GM18858 (cell line): ENCODE results near the gene PSMD14.
"Not testable (repeated sequence)": the region's sequence is repeated elsewhere in the genome, so short reads cannot be mapped to it uniquely, and the experiment has no call there.

ENCODE experiments used
- ATAC-seq: cut with Tn5 transposase; IDR thresholded peaks from one replicate; pipeline ENCODE4 v1.9.1; 2021; ENCODE audit not compliant: unreplicated experiment

Gene PSMD14

DNA sequence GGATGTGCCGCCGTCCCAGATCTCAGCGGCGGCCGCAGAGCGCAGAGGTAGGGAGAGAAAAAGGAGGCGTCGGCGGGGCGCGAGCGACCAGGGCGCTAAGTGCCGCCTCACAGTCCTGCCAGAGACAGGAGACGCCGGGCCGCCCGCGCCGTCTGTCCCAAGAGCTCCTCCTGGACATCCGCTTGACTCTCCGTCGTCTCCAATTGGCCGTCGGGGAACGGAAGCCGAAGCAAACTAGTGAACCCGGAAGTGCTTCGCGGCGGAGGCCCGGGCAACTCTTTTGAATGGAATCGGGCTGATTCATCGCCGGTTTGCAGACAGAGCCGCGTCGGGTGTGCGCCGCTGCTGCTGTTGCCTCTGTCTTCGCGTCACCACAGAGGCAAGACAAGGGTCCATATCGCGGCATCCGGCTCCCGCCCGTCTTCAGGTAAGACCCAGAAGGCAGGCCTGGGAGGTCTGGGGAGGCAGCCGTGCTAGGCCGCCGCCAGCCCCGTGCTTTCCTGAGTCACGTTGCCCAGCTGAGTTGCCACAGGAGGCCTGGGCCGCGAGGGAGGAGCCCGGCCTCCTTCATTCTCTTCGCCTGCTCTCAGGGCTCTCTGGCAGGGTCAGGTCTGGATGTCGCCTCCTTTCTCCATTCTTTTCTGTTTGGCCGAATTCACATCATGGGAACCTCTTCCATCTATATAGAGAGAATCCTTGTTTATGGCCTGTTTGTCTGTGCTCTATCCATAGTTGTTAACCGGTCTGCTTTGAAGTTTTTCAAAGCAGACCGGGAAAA lies at the start of gene PSMD14:
TSS of gene PSMD14 (plus strand) at position 248 of the 778 bp plus-strand sequence. CDS start 10,401 bp downstream, outside the sequence.
- ATAC-seq: peak; percentile 91

DNA sequence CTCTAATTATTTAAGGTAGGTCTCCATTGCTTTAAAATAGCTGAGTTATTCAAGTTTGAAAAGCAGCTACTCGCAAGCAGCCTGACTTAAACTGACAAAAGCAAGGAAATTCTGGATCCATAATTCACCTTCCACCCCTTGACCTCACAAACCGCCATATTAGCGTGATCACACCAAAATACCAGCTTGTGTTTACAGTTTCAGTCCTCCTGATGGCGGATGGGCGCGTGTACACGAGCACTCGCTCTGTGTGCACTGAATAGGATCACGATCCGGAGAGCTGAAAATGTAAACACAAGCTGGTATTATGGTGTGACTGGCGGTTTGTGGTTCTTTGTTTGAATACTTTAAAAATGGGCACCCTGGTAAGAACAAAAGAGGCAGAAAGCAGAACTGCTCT lies 42.4 kb upstream of the PSMD14 start:
- ATAC-seq: no peak

DNA sequence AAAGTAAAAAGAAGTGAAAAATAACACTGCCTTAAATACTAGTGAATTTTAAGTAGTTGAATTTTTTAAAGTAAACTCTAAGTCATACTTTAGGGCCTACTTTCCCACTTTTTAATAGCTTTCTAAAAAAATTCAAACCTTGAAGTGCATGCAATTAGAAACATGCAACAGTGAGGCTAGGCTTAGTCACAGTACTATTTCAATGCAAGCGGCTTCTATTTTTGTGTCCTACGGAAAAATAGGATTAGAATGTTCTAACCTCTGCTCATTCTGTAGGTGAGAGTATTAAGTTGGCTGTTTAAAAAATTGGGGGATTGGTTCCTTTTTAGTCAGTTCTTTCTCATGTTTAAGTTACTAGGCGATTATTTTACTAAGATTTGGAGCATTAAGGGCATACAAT lies 39.1 kb upstream of the PSMD14 start:
- no peak for ATAC-seq

DNA sequence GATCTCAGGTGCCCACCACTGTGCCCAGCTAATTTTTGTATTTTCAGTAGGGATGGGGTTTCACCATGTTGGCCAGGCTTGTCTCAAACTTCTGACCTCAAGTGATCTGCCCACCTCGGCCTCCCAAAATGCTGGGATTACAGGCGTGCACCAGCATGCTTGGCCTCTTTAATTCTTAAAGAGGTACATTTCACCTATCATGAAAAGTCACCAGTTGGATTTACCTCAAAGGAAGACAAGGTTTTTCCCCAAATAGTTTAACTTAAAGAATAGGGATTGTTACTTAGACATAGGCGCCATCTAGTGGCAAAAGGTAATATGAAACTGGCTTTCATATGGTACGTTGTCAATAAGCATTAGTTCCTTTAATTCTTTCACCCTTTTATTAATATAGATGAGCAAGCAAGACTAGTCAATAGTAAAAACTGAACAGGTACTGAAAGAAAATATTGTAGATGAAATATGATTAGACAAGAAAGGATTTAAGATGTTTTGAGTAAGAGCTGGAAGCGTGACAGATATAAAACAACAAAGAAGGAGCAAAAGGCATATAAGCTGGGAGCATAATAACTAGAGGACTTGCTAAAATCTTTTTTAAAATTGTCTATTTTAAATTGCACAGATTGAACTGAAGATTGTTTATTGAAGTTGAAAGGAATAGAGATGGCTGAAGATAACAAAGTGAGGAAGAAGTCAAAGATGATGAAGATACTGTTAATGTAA lies 35.0 kb upstream of the PSMD14 start:
- peak; percentile 86 for ATAC-seq

DNA sequence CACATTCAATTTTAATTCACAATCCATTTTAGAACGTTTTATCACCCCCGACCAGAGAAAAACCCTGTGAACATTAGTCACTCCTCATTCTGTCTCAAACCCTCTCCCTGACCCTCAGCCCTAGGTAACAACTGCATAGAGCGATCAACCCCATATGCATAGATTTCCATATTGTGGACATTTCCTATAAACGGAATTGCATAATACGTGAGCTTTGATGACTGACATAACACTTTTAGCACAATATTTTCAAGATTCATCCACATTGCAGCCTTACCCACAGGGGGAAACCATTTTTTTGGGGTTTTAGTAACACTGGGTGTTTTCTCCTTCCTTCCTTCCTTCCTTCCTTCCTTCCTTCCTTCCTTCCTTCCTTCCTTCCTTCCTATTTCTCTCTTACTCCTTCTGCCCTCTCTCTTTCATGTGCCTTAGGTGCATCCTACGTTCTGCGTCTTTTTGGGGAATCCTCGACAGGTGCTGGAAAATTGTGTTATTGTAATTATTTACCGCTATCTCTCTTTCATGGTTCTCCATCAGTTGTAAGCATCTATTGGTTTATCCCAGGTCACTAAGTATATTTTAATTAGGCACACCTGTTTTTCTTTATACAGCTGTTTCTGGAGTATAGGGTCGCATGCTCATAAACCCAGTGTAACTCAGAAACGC lies 29.5 kb upstream of the PSMD14 start:
- ATAC-seq: not testable (repeated sequence)

DNA sequence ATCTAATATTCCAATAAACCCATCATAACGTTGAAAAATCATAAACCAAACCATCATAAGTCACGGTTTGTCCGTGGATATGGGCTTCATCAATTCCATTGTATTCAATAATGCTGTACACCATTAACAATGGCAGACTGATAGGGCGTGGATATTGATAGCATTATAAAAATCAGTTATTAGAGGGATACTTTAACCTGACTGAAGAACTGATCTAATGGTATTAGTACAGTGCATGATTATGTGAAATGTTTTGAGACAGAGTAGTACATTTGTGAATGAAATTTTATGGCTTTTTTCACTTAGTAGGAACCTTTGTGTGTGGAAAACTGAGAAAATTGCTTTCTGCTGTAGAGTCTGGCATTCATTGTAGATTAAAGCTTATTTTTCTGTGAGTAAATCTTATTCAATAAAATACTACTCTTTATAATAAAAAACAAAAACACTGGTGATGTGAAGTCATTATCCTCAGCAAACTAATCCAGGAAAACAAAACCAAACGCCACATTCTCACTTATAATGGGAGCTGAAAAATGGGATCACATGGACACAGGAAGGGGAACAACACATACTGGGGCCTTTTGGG lies 28.9 kb upstream of the PSMD14 start:
- not testable (repeated sequence) for ATAC-seq

DNA sequence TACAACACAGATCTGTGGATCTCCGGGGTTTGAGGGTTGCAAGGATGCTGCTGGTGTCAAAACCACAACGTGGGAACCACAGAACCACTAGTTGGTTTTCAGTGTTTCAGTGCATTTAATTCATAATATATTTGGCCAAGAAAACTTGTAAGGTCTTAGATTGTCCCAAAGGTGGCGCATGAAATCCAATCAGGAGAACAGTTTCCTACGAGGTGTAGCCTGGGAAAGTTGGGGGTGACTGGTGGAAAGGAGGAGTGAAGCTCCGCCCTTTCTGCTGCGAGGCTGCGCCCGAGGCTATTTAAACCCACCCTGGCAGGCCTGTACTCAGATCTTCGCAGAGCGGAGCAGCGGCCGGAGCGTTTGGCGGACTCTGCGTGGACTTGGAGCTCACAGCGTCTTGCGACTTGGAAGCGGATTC lies 27.3 kb upstream of the PSMD14 start:
- not testable (repeated sequence) for ATAC-seq

DNA sequence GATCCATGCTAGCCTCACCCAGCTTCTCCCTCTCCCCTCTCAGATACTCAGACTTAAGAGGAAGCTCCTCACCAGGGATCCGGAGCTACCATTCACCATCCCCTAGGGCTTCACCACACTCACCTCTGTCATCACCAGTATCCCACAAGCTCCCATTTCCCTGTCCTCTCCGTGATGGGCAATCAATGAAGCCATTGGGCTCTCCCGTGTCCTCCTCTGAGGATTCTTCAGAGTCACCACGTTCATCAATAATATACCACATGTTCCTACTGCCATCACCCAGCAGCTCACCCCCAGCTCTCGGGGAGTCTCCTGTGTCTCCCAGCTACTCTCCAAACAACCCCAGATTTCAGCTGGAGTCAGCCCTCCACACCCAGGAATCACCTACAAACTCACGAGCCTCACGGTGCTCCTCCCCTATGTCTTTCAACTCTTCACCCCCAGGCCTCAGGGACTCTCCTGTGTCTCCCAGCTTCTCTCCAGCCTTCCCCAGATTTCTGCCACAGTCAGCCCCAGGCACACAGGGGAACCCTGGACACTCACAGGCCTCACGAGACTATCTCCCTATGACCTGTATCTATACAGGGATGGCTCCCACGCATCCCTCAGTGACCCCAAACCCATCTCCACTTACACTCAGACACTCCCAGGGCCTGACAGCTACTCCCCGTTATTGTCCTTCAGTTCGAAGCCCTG lies 26.5 kb upstream of the PSMD14 start:
- not testable (repeated sequence) for ATAC-seq

DNA sequence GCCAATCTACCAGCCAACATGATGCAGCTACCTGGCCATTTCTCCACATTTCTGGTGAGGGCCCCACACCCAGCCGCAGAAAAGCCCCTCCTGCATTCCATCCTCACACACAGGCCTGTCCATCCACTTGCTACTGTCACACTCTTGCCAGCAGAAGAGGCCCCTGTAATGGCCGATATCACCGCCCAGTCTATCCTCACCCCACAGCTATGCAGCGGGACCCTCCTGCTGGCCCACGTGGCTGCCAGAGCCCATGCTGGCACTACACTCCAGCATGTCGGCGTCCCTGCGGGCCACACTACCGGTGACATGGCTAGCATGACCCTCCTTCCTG lies 25.9 kb upstream of the PSMD14 start:
- not testable (repeated sequence) for ATAC-seq

DNA sequence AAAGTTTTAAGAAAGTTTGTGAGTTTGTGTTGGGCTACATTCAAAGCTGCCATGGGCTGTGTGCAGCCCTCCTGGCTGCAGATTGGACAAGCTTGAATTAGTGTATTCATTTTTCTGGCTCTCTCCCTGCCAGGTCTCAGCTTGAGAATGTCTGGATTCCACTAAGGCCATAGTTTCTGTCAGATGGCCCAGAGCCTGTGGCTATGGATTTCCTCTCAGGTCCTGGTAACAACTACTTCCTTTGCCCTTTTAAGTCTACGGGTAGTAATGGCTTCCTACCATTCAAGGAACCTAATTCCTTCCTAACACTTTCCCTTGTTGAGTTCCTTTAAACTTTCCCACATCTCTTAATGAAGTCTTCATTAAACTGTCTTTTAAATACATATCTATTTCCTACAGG lies 24.3 kb upstream of the PSMD14 start:
- no peak for ATAC-seq

DNA sequence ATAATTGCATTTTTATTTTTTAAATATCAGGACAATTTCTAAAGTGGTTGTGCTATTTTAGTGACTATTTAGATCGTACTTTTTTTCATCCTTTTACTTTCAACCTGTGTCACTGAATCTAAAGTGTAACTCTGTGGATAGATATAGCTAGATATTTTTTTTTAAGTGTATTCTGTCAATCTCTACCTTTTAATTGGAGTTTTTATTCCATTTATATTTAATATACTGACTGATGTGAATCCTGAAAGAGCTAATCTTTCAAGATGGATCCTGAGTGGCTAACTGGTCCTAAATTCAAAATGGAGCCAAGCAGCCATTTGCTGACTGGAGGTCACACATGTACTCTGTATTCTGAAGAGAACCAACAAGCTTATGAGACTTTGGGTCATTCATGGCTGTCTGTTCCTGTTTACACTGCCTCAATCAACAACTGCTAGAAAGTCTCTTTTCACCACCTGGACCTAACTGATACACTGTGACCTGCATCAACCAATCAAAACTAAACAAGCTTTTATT lies 4.6 kb upstream of the PSMD14 start:
- no peak for ATAC-seq

DNA sequence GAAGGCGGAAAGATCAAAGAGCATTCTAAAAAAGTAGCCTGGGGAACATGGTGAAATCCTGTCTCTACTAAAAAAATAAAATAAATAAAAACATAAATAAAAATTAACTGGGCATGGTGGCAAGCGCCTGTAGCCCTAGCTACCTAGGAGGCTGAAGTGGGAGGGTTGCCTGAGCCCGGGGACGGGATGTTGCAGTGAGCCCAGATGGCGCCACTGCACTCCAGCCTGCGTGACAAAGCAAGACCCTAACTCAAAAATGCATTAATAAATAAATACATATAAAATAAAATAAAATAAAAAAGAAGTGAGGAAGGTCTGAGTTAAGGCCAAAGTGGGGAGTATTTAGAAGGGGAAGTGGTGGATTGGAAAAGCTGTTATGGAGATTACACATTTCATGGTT lies 1.3 kb upstream of the PSMD14 start:
- no peak for ATAC-seq

DNA sequence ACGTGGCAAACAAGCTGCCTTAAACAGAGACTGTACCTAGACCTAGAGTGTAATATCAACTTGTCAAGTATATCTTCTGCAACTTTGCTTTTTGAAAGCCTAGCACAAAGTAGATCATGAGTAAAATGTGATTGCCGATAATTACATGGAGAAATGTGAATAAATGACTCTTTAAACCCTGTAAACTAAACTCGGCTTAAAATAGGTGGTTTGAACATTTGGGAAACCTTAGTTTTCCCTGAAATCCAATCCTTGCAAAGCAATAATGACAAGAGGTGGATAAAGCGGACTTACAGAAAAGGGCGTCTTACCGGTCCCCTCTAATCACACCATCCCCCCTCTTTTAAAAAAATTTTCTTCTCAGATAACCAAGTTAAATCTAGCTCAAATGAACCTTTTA lies 549 bp upstream of the PSMD14 start:
- no peak for ATAC-seq

DNA sequence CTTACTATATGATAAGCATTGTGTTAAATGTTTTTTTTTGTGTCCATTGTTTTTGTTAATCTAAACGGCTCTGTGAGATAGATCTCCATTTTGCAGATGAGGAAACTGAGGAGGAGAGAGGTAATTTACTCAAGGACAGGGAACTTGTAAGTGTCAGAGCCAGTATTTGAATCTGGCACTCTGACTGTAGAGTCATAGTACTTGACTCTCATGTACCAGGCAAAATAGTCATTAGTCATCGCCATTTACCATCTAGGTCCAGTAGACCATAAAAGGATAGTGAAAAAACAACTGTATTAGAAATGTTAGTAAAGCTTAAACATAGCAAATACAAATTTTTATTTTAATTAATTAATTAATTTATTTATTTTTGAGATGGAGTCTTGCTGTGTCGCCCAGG lies 4.8 kb downstream of the PSMD14 start:
- no peak for ATAC-seq

DNA sequence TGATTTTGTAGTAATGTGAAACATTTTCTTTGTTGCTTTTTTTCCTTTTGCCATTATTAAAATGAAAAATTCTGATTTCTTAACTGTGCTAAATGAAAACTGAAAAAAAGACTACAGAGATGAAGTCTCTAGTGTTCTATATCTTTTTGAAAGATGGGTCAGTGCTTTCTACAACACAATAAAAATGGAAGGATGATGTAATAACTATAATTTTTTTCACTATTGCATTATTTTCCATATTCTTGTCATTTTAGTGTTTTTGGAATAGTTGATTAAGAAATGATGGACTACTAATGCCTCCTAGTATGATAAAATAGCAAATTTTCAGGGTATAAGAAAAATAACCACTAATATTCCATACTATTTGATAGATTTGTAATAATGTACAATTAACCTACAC lies 7.2 kb downstream of the PSMD14 start:
- ATAC-seq: no peak

DNA sequence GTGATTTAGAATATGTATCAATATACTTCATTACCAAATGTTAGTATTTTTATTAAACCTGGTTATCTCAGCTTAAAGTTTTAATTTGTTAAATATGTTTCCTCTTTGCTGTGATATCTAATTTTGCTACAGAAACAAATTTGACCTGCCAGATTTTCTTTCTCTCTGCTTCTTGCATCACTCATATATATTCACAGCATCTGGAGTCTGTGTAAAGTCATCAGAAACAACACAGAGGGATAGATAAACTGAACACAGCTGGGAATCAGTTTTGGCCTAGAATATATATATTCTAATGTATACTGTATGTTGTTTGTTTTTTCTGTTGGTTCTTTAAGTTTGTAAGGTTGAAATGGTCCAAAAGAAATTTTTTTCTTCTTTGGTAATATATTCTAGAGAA lies 8.5 kb downstream of the PSMD14 start:
- no peak for ATAC-seq

DNA sequence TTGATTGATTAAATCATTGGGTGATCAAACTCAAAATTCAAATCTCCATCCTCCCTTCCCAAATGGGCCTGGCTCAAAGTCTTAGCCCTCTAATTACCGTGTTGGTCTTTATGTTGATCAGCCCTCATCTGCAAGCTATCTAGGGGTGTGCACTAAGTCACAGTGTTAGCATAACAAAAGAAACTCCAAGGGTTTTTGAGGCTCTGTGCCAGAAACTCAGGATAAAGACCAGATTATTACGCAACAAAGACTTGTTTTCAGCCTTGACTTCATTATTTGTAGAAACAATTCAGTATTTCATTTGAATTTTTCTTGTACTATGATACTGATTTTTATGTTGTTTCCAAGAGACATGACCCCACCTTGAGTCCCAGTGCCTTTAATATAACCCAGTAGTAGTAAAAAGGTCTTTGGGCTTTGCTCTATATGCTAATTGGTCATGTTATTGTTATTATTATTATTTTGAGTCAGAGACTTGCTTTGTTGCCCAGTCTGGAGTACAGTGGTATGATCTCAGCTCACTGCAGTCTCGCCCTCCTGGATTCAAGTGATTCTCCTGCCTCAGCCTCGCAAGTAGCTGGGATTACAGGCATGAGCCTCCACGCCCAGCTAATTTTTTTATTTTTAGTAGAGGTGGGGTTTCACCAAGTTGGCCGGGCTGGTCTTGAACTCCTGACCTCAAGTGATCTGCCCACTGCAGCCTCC lies 13.9 kb downstream of the PSMD14 start:
- ATAC-seq: no peak

DNA sequence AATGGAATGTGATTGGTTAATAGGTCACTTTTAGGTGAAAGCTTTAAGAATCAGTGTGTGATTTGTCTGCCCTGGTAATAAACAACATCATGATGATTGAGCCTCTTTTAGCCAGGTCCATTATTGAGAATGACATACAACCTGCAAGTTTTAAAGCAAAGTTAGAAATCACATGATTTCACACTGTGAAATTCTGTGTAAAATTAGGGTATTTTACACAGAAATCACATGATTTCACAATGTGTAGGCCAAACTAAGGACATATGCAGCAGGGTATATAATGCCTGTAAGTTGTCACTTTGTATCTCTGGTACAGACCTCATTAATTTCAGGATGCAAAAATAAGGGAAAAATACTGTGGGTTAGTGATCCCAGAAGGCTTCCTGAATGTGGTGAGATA lies 16.7 kb downstream of the PSMD14 start:
- no peak for ATAC-seq

DNA sequence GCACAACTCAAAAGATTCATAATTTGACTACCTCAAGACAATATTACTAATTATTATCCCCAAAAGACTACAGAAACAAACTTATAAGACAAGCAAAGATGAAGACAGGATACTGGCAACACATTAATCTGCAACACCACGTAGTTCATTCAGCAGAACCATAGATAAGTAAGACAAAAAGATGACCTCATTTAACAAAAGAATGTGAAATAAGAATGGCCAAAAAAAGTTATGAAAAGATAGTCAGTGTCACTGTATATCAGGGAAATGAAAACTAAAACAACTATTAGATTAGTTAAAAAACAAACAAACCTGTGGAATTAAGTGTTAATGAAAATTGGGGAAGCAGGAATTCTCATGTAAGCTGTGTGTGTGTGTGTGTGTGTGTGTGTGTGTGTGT lies 19.4 kb downstream of the PSMD14 start:
- ATAC-seq: no peak

DNA sequence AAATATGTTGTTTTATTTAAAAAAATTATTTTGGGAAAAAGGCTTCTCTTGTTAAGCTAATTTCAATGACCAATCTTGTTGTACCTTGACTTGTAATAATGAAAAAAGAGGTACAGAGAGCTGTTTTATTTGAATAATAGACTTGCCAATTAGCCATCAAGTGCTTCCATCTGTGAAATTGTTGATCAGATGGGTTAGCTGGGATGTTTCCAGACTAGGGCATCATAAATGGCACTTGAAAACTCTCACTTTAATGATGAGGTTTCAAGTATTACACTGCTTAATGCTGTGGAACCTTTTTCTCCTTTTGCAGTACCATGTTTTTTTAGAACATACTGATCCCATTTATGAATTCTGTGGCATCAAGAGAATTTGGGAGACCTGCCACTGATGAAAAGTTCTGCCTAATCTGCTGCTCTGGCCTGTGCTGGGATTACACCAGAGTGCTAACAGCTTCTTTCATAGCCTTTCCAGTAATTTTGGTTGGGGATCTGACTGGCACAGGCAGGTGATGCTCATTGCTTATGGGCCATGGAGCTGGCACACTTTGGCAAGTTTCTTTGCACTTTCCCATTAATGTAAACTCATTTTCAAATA lies 24.2 kb downstream of the PSMD14 start:
- ATAC-seq: no peak
